Uterus (tissue), 4 donors: ENCODE measurements around the gene BIK. TPM values are rescaled to one million over a fixed set of nuclear protein-coding genes. Genes with fewer than 3 reads are reported as not detected.

ENCODE experiments used
- DNase-seq, 2 donors: peaks; one replicate each; pipeline ENCODE4 v3.0.0-alpha.2; 2019 to 2020
- H3K27ac ChIP-seq, 2 donors: fragments of 200-600 bp; sonication (generic); 1 replicate in 1 of 2; 2 replicates in 1 of 2; pipeline ENCODE4 v1.5.1; 2016 to 2018
- H3K27me3 ChIP-seq, 2 donors: fragments of 200-600 bp; sonication (generic); one replicate each; pipeline ENCODE4 v1.5.1; 2018 to 2019; ENCODE audit warnings: control low read depth in 1 of 2
- H3K36me3 ChIP-seq, 2 donors: fragments of 200-600 bp; sonication (generic); one replicate each; pipeline ENCODE4 v1.5.1; 2019; ENCODE audit warnings: control low read depth in 1 of 2
- H3K4me1 ChIP-seq, 2 donors: fragments of 200-600 bp; sonication (generic); one replicate each; pipeline ENCODE4 v1.5.1; 2018 to 2019; ENCODE audit warnings: control low read depth in 1 of 2
- H3K4me3 ChIP-seq, 2 donors: fragments of 200-600 bp; sonication (generic); 1 replicate in 1 of 2; 2 replicates in 1 of 2; pipeline ENCODE4 v1.5.1; 2018 to 2019; ENCODE audit warnings: mild to moderate bottlenecking in 1 of 2
- H3K9me3 ChIP-seq, 2 donors: fragments of 200-600 bp; sonication (generic); one replicate each; pipeline ENCODE4 v1.5.1; 2019; ENCODE audit warnings: control low read depth in 1 of 2
- CTCF ChIP-seq, 4 experiments: fragments of 200-600 bp in 2 of 4; fragments of 450-650 bp in 2 of 4; sonication (generic) in 2 of 4; IDR thresholded peaks; one replicate each; pipeline ENCODE4 v1.5.1; 2016 to 2019; ENCODE audit warnings: antibody characterized with exemption in 4 of 4, mild to moderate bottlenecking in 2 of 4, moderate library complexity in 1 of 4
- POLR2A ChIP-seq, 2 donors: fragments of 450-650 bp; IDR thresholded peaks; one replicate each; pipeline ENCODE4 v1.6.1; 2016; ENCODE audit warnings: antibody characterized with exemption in 2 of 2, mild to moderate bottlenecking in 1 of 2, moderate library complexity in 1 of 2
- intact Hi-C: fragments of 100-400 bp; cut with DNase I; formaldehyde crosslinking; loops from one replicate; pipeline ENCODE4 v1.15.1; 2023; ENCODE audit warnings: low total_unique reads
- total RNA-seq, 4 donors: library from RNA; depleted of rRNA in 3 of 4; stranded (reverse); fragments of >200 nt in 3 of 4; gene quantifications; one replicate each; pipeline versions ENCODE4 v1.1.0 to v1.2.4, GENCODE V29; 2014 to 2023
- donor health status: DM: yes; HTN: yes; CAD: no.

BIK gene
- total RNA-seq, 4 donors from 2014 or later, result 0.49 to 0.77 (median 0.76) TPM; not detected in 1

- no peaks in the 10 kb centered on the region for H3K4me1 ChIP-seq
- intact Hi-C loops, result no loop called here
Observed at GRCh38 chr22:43158778-43159483, 48.4 kb downstream of the BIK start.

GRCh38 chr22:43159484-43160178 lies 49.1 kb downstream of the BIK start:
- H3K27ac ChIP-seq, result no peak overlapping the region
- intact Hi-C loops, result no loop called here
- no peak for DNase-seq
- no peaks in the 10 kb centered on the region for H3K27me3 ChIP-seq
- H3K36me3 ChIP-seq, result no peaks in the 10 kb centered on the region
- H3K9me3 ChIP-seq, result no peaks in the 10 kb centered on the region
- H3K4me3 ChIP-seq, result no peak overlapping the region
- no peaks in the 10 kb centered on the region for H3K4me1 ChIP-seq
- TF ChIP-seq CTCF (IDR thresholded peaks at IDR 0.05), result no peak
- TF ChIP-seq POLR2A (IDR thresholded peaks at IDR 0.05), result no peak

More at GRCh38 chr22:43158778-43159483, 48.4 kb downstream of the BIK start:
- no peaks in the 10 kb centered on the region for H3K27me3 ChIP-seq
- H3K27ac ChIP-seq, result no peak overlapping the region
- H3K9me3 ChIP-seq, result no peaks in the 10 kb centered on the region
- no peak for TF ChIP-seq CTCF (IDR thresholded peaks at IDR 0.05)
- TF ChIP-seq POLR2A (IDR thresholded peaks at IDR 0.05), result no peak
- no peak for DNase-seq
- H3K4me3 ChIP-seq, result no peak overlapping the region
- H3K36me3 ChIP-seq, result no peaks in the 10 kb centered on the region

GRCh38 chr22:43160497-43161126 lies 50.1 kb downstream of the BIK start:
- intact Hi-C loops, result no loop called here
- no peaks in the 10 kb centered on the region for H3K9me3 ChIP-seq
- H3K36me3 ChIP-seq, result no peaks in the 10 kb centered on the region
- no peak overlapping the region for H3K4me3 ChIP-seq
- H3K27me3 ChIP-seq, result no peaks in the 10 kb centered on the region
- no peak overlapping the region for H3K27ac ChIP-seq
- no peak for TF ChIP-seq CTCF (IDR thresholded peaks at IDR 0.05)
- TF ChIP-seq POLR2A (IDR thresholded peaks at IDR 0.05), result no peak
- no peak for DNase-seq
- no peaks in the 10 kb centered on the region for H3K4me1 ChIP-seq

GRCh38 chr22:43162412-43163150 lies 52.0 kb downstream of the BIK start:
- no peak for DNase-seq
- intact Hi-C loops, result no loop called here
- Histone ChIP-seq H3K4me3 (no peak overlapping the region), H3K27ac (peak overlapping the region in 1 of 2 donors; percentile 29), H3K4me1 (no peaks in the 10 kb centered on the region), H3K27me3 (no peaks in the 10 kb centered on the region), H3K9me3 (no peaks in the 10 kb centered on the region), H3K36me3 (no peaks in the 10 kb centered on the region)
- TF ChIP-seq POLR2A (IDR thresholded peaks at IDR 0.05) (no peak), CTCF (IDR thresholded peaks at IDR 0.05) (no peak)
